ENCODE data around the gene DMC1. TPM values are rescaled to one million over a fixed set of nuclear protein-coding genes. Genes with fewer than 3 reads are reported as not detected.

Gene DMC1
- total and polyA plus RNA-seq, 2 of the 4 experiments (the other 2 are of a cell fraction) = 0.18 to 0.38 TPM

GRCh38 chr22:38618682-38619081 is 48.7 kb upstream of the DMC1 start:
- Histone ChIP-seq H3K36me3 (ENCODE audit: control insufficient read depth, insufficient read depth, low read length) (no peaks in the 10 kb centered on the region; the same call in 1 of the 2 replicates), H3K14ac (replicated peaks; ENCODE audit: low read depth, low read length) (no peak overlapping the region), H2BK120ac (ENCODE audit: low read depth, low read length) (no peak overlapping the region), H2AK5ac (ENCODE audit: low read depth, low read length) (no peak overlapping the region), H3K4ac (ENCODE audit: low read depth, low read length) (no peak overlapping the region), H2BK20ac (ENCODE audit: low read depth, low read length) (no peak overlapping the region), H3K27me3 (ENCODE audit: control insufficient read depth, insufficient read depth, low read length) (no peaks in the 10 kb centered on the region), H4K20me1 (ENCODE audit: insufficient read depth, low read length) (no peaks in the 10 kb centered on the region), H3K23ac (ENCODE audit: low read depth, low read length) (no peak overlapping the region), H3K9me1 (ENCODE audit: insufficient read depth, low read length) (0 out of 2 replicates have a peak, but pooled peaks cover 3% of the 10 kb centered on the region), H3K79me1 (ENCODE audit: low read depth in 1 of 2, low read length in 2 of 2) (no peaks in the 10 kb centered on the region), H3K9me3 (ENCODE audit: control insufficient read depth, insufficient read depth, low read length) (0 out of 2 replicates have a peak, but pooled peaks cover 2% of the 10 kb centered on the region), H3K56ac (ENCODE audit: extremely low read depth, insufficient read depth, low read length) (no peak overlapping the region), H3K4me2 (ENCODE audit: low read depth, low read length) (no peak overlapping the region), H3K4me1 (ENCODE audit: control insufficient read depth, insufficient read depth, low read length) (peaks cover 2% of the 10 kb centered on the region; the same call in 1 of the 2 replicates), H2BK15ac (ENCODE audit: low read depth, low read length) (no peak overlapping the region), H4K5ac (ENCODE audit: low read depth, low read length) (no peak overlapping the region), H3K9ac (ENCODE audit: low read depth, low read length) (no peak overlapping the region), H2AK9ac (replicated peaks; ENCODE audit: low read depth, low read length, poor library complexity) (no peak overlapping the region), H2AFZ (replicated peaks; ENCODE audit: low read length, poor library complexity) (no peak overlapping the region), H3K18ac (ENCODE audit: low read depth, low read length) (no peak overlapping the region), H4K8ac (ENCODE audit: low read depth in 2 of 2, low read length in 2 of 2) (no peak overlapping the region), H2BK5ac (ENCODE audit: low read depth, low read length, poor library complexity, severe bottlenecking) (no peak overlapping the region), H3K4me3 (ENCODE audit: insufficient read depth, low read depth, low read length) (no peak overlapping the region), H4K91ac (ENCODE audit: insufficient read depth, low read depth, low read length) (no peak overlapping the region), H3K27ac (ENCODE audit: insufficient read depth, low read length) (no peak overlapping the region)
- no TSS peak for BruUV-seq (replicated peaks)
- intact Hi-C loops (cut with micrococcal nuclease) = no loop called here
- in situ Hi-C loops (cut with MboI; ENCODE audit: low sequenced_read_pairs) = no loop called here
- dilution Hi-C loops (cut with HindIII; ENCODE audit: low sequenced_read_pairs, unreplicated experiment) = no loop called here
- ATAC-seq (ENCODE audit: low read depth) (no peak), DNase-seq (no peak)
- TF ChIP-seq, protein P1, sequence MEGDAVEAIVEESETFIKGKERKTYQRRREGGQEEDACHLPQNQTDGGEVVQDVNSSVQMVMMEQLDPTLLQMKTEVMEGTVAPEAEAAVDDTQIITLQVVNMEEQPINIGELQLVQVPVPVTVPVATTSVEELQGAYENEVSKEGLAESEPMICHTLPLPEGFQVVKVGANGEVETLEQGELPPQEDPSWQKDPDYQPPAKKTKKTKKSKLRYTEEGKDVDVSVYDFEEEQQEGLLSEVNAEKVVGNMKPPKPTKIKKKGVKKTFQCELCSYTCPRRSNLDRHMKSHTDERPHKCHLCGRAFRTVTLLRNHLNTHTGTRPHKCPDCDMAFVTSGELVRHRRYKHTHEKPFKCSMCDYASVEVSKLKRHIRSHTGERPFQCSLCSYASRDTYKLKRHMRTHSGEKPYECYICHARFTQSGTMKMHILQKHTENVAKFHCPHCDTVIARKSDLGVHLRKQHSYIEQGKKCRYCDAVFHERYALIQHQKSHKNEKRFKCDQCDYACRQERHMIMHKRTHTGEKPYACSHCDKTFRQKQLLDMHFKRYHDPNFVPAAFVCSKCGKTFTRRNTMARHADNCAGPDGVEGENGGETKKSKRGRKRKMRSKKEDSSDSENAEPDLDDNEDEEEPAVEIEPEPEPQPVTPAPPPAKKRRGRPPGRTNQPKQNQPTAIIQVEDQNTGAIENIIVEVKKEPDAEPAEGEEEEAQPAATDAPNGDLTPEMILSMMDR (conservative IDR thresholded peaks at IDR 0.05; ENCODE audit: low read depth, low read length) = no peak
- TF ChIP-seq, protein P2, sequence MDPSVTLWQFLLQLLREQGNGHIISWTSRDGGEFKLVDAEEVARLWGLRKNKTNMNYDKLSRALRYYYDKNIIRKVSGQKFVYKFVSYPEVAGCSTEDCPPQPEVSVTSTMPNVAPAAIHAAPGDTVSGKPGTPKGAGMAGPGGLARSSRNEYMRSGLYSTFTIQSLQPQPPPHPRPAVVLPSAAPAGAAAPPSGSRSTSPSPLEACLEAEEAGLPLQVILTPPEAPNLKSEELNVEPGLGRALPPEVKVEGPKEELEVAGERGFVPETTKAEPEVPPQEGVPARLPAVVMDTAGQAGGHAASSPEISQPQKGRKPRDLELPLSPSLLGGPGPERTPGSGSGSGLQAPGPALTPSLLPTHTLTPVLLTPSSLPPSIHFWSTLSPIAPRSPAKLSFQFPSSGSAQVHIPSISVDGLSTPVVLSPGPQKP (IDR thresholded peaks at IDR 0.05; ENCODE audit: borderline replicate concordance, low read depth, low read length) = no peak
- TF ChIP-seq FOS (IDR thresholded peaks at IDR 0.05; ENCODE audit: low read depth, low read length) = no peak
- no peak for TF ChIP-seq SMC3 (IDR thresholded peaks at IDR 0.05; ENCODE audit: low read depth, low read length)
- no peak for TF ChIP-seq MAZ (IDR thresholded peaks at IDR 0.05; ENCODE audit: borderline replicate concordance, low read depth, low read length)
- TF ChIP-seq RCOR1 (IDR thresholded peaks at IDR 0.05; ENCODE audit: insufficient replicate concordance, low read length) = no peak
- TF ChIP-seq MAFK (IDR thresholded peaks at IDR 0.05; ENCODE audit: low read depth, low read length) = no peak
- no peak for TF ChIP-seq BHLHE40 (IDR thresholded peaks at IDR 0.05; ENCODE audit: low read depth, low read length)
- no peak for TF ChIP-seq RAD21 (IDR thresholded peaks at IDR 0.05; ENCODE audit: low read length)
- TF ChIP-seq NFE2L2 (IDR thresholded peaks at IDR 0.05; ENCODE audit: low read depth, low read length) = no peak
- TF ChIP-seq USF2 (IDR thresholded peaks at IDR 0.05; ENCODE audit: low read depth, low read length) = no peak
- TF ChIP-seq RFX5 (IDR thresholded peaks at IDR 0.05; ENCODE audit: low read depth, low read length) = no peak
- no peak for TF ChIP-seq CHD1 (IDR thresholded peaks at IDR 0.05; ENCODE audit: low read depth, low read length)
- no peak for TF ChIP-seq MXI1 (IDR thresholded peaks at IDR 0.05; ENCODE audit: borderline replicate concordance, low read depth, low read length)
- no peak for TF ChIP-seq CEBPB (IDR thresholded peaks at IDR 0.05; ENCODE audit: low read depth, low read length)
- 92% methylated on average over 2 of the region's 2 CpGs; no CpG with 5 or more reads in 1 of the 2 experiments for WGBS, 2 experiments (ENCODE audit: extremely low coverage in 2 of 2, insufficient read length in 1 of 2)
- ChIA-PET POLR2A (ENCODE audit: unreplicated experiment) (interaction anchor here (0.6 kb wide), 1 partner anchor 210 kb away, joined by 3 read pairs; no protein-coding TSS in a partner anchor), CTCF (no interaction called here)
